Breast epithelium (tissue), 3 donors: ENCODE measurements around the gene ZMYM2.

Source experiments
- POLR2AphosphoS5 ChIP-seq, 3 donors: sonication (generic); formaldehyde crosslinking; IDR thresholded peaks; one replicate each; pipeline ENCODE4 v1.6.1; 2017; ENCODE audit warnings: antibody characterized with exemption in 3 of 3
- TF ChIP-seq, protein P1 (sequence below), 3 donors: fragments of 450-650 bp; IDR thresholded peaks; one replicate each; pipeline ENCODE4 v1.5.1; 2016 to 2017; ENCODE audit warnings: antibody characterized with exemption in 3 of 3, mild to moderate bottlenecking in 3 of 3, moderate library complexity in 3 of 3

DNA sequence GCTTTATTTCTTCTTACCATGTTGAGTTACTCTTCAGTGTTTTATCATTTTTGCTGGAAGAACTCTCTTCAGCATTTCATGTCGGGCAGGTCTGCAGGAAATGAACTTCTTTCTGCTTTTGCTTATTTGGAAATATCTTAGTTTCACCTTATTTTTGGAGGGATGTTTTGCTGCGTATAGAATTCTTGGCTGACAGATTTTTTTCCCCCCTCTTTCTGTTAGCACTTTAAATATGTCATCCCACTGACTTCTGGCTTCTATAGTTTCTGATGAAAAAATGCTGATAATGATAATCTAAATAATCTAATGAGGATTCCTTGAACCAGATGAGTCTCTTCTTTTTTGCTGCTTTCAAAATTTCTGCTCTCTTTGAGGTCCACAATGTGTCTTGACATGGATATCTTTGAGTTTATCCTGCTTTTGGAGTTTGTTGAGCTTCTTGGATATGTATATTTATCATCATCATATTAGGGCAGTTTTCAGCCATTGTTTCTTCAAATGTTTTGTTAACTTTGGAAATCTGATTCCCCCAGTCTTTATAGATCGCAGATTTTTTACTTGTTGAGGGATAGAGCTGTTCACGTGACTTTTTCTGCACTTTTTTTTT, 20.4 kb downstream of the ZMYM2 start:
- TF ChIP-seq, protein P1, sequence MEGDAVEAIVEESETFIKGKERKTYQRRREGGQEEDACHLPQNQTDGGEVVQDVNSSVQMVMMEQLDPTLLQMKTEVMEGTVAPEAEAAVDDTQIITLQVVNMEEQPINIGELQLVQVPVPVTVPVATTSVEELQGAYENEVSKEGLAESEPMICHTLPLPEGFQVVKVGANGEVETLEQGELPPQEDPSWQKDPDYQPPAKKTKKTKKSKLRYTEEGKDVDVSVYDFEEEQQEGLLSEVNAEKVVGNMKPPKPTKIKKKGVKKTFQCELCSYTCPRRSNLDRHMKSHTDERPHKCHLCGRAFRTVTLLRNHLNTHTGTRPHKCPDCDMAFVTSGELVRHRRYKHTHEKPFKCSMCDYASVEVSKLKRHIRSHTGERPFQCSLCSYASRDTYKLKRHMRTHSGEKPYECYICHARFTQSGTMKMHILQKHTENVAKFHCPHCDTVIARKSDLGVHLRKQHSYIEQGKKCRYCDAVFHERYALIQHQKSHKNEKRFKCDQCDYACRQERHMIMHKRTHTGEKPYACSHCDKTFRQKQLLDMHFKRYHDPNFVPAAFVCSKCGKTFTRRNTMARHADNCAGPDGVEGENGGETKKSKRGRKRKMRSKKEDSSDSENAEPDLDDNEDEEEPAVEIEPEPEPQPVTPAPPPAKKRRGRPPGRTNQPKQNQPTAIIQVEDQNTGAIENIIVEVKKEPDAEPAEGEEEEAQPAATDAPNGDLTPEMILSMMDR (IDR thresholded peaks at IDR 0.05): no peak
- no peak for TF ChIP-seq POLR2AphosphoS5 (IDR thresholded peaks at IDR 0.05)
